ENCODE data around the gene SLC18A3.

Gene SLC18A3

DNA sequence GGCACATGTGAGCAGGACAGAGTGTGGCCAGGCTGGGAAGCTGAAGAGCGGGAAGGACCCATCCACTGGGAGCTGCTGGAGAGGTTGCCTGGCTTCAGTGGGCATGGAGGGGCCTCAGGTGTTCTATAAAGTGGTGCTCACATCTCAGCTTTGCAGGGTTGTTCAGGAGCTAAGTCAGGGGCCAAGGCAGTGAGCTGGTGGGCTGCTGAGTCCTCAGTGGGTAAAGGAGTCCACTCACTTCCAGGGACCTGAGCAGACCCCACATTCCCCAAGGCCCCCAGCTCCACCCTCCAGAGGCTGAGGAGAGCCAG lies 40.6 kb downstream of the SLC18A3 start:
- TF ChIP-seq, protein P1, sequence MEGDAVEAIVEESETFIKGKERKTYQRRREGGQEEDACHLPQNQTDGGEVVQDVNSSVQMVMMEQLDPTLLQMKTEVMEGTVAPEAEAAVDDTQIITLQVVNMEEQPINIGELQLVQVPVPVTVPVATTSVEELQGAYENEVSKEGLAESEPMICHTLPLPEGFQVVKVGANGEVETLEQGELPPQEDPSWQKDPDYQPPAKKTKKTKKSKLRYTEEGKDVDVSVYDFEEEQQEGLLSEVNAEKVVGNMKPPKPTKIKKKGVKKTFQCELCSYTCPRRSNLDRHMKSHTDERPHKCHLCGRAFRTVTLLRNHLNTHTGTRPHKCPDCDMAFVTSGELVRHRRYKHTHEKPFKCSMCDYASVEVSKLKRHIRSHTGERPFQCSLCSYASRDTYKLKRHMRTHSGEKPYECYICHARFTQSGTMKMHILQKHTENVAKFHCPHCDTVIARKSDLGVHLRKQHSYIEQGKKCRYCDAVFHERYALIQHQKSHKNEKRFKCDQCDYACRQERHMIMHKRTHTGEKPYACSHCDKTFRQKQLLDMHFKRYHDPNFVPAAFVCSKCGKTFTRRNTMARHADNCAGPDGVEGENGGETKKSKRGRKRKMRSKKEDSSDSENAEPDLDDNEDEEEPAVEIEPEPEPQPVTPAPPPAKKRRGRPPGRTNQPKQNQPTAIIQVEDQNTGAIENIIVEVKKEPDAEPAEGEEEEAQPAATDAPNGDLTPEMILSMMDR (conservative IDR thresholded peaks at IDR 0.05; ENCODE audit: low read depth, low read length) = no peak
- H3K4me3 ChIP-seq (ENCODE audit: low read depth, low read length) = no peak overlapping the region
- no peak for DNase-seq (ENCODE audit: low read depth)

DNA sequence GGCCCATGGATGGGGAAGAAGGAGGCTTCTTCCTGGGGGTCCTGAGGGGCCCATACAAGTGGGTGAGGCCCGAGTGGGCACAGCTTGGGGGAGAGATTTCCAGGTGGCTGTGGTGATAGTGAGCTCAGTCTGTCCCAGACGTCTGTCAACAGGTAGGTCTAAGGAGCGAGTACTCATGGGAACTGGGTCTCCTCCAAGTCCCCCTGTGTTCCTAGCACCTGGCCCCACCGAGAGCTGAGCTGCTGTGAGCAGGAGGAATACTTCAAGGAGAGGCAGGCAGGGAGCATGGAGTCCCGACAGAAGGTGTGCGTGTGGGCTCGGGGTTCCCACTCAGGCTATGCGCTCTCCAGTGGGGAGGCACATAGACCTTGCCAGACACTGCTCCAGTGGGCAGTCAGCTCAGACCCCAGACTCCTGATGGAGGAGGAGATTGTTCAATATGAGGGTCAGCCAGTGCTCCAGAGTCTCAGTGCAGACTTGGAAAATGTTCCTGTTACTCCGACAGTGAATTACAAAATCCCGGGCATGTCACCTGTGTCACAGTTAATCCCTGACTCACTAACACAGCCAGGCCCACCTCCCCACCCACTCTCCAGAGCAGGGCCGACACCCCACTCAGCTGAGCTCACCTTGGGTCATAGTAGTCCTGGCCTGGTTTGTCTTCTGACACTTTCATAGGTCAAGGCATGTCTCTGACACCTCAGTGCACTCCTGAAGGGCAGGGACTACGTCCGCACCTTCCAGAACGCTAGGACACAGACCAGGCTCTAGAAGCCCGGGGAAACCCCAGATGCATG lies 41.1 kb downstream of the SLC18A3 start:
- DNase-seq (ENCODE audit: low read depth) = no peak
- H3K4me3 ChIP-seq (ENCODE audit: low read depth, low read length) = no peak overlapping the region
- TF ChIP-seq, protein P1 (conservative IDR thresholded peaks at IDR 0.05; ENCODE audit: low read depth, low read length) = no peak

DNA sequence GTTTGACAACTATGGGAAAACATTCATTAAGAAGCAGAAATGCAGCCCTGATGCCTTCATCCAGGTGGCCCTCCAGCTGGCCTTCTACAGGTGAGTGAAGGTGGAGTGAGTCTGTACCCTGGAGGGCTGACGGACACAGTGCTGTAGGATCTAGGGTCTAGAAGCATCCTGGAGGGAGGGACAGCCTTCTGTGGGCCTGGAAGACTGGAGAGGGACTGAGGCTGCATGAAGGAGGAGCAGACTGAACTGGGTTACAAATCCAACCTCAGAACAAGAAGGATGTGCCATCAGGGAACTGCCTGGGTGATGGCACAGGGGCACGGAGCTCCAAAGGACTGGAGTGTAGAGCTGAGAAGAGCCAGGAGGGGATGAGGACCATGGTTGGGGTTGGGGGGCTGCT lies 41.8 kb downstream of the SLC18A3 start:
- no peak for DNase-seq (ENCODE audit: low read depth)
- TF ChIP-seq, protein P1 (conservative IDR thresholded peaks at IDR 0.05; ENCODE audit: low read depth, low read length) = no peak
- H3K4me3 ChIP-seq (ENCODE audit: low read depth, low read length) = no peak overlapping the region

DNA sequence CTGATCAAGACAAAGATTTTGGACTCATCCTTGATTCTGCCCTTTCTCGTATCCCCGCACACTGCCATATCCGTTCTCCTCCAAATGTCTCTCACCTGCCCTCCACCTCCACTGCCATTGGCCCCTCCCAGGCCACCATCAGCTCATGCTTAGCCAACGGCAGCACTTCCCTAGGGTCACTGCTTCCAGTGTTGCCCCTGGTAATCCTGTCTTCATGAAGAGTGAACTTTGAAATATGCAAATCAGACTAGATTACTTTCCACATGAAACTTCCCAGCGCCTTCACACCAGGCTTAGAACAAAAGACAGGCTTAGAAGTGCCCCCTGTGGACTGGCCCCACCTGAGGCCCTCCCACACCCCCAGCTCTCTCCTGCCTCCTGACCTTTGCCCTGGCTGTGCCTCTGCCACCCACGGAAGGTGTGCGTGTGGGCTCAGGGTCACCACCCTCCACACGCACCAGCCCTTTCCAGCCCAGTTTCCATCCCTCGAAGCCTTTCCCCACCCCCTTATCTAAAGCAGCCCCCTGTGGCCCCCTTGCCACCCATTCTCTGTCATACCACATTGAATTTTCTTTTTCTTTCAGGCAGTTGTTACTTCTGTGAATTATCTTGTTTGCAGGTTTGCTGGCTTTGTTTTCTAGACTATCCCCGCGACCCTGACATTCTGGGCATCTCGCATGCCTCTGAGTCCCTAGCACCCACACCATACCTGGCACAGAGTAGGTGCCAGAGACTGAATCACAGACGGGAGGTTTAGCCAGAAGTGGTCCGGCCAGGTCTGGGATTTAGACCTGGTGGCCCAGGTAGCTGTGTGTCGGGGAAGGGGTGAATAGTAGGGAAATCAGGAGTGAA lies 42.5 kb downstream of the SLC18A3 start:
- TF ChIP-seq, protein P1 (conservative IDR thresholded peaks at IDR 0.05; ENCODE audit: low read depth, low read length) = no peak
- DNase-seq (ENCODE audit: low read depth) = no peak
- no peak overlapping the region for H3K4me3 ChIP-seq (ENCODE audit: low read depth, low read length)

DNA sequence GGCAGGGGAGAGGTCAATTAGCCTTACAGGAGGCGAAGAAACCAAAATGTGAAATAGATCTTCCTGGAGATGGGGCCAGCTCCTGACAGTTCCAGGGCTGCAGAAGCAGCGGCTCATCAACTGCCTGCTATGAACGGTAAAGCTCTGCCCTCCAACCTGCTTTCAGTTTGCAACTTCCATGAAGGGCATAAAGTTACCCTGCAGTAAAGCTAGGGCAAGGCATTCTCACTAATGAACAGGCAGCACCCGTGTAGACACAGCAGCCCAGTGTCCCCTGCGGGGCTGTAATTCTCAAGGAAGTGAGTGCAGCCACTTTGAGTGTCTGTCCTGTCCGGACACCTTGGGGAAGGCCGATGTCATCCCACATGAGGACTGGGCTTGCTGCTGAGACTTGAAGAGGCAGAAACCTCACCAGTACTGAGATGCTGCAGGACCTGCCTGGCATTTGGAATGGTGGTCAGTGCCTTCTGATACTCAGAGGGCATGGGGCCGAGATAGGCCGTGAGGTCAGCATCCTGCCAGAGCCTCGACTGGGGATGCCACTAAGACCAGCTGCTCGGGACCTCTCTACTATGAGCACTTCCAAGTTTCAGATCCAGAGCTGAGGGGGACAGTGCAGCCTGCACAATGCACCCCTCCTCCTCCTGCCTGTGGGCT lies 43.3 kb downstream of the SLC18A3 start:
- no peak overlapping the region for H3K4me3 ChIP-seq (ENCODE audit: low read depth, low read length)
- DNase-seq (ENCODE audit: low read depth) = no peak
- TF ChIP-seq, protein P1 (conservative IDR thresholded peaks at IDR 0.05; ENCODE audit: low read depth, low read length) = no peak

DNA sequence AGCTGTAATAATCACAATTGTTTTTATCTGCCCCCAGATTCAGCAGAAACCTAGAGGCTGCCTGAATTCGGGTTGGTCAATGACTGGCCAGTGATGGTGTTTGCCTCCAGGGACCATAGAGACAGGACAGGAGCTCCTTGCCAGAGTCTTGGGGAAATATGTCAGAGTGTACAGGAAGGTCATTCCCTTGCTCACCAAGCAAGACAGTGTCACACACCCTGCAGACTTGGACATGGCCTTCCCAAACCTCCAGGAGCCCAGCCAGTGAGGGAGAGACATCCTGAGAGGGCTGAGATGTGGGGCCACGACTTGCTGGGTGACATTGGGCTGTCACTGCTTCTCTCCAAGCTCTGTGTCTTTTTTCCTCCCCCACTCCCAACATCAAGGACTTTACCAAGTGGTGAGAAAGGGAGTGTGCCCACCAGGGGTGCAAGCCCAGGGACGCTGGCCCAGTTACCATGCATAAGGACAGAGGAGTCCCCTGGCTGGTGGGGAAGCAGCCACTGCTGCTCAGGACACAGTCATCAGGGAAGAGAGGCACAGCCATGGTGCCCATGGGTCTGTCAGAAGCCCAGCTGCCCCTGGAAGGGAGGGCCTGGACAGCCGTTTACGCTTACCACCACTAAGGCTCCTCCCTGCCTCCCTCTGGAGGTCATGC lies 44.1 kb downstream of the SLC18A3 start:
- no peak overlapping the region for H3K4me3 ChIP-seq (ENCODE audit: low read depth, low read length)
- DNase-seq (ENCODE audit: low read depth) = no peak
- TF ChIP-seq, protein P1 (conservative IDR thresholded peaks at IDR 0.05; ENCODE audit: low read depth, low read length) = no peak
